H1 (cell line): ENCODE measurements around the gene MYBPC3. TPM values are rescaled to one million over a fixed set of nuclear protein-coding genes. Genes with fewer than 3 reads are reported as not detected.

Experiments
- CTCF ChIA-PET: fragments of 300-600 bp; sonication (Branson Sonifier 250); formaldehyde crosslinking; loops from one replicate; lab custom pipeline; 2021; ENCODE audit not compliant: partially characterized antibody; lab: Charles Lee
- POLR2A ChIA-PET: fragments of 300-600 bp; sonication (Branson Sonifier 250); formaldehyde crosslinking; loops from one replicate; lab custom pipeline; 2021; ENCODE audit warnings: inconsistent platforms; ENCODE audit not compliant: partially characterized antibody; lab: Charles Lee
- DNase-seq, 2 experiments: peaks; one replicate each; pipeline versions ENCODE4 v3.0.0 to v3.0.0-alpha.2; 2010 to 2022; ENCODE audit warnings: low spot score in 2 of 2, low read depth in 1 of 2, mixed read lengths in 1 of 2
- FAIRE-seq: peaks from 2 replicates; lab custom pipeline; 2011; peaks lifted over from hg19 to GRCh38; lab: Jason Lieb, UNC
- H2AFZ ChIP-seq: 2 replicates; pipeline ENCODE4 v1.8.1; 2012; ENCODE audit warnings: low read length, inconsistent platforms
- H2AK5ac ChIP-seq: 2 replicates; pipeline ENCODE4 v1.6.1; 2013; ENCODE audit warnings: low read depth, low read length
- H2BK120ac ChIP-seq: replicated peaks from 2 replicates; pipeline ENCODE3; 2013; ENCODE audit warnings: low read depth, low read length, inconsistent platforms
- H2BK12ac ChIP-seq: 2 replicates; pipeline ENCODE4 v1.6.1; 2013; ENCODE audit warnings: low read depth, low read length
- H2BK15ac ChIP-seq: 2 replicates; pipeline ENCODE4 v1.6.1; 2013; ENCODE audit warnings: low read length
- H2BK20ac ChIP-seq: 2 replicates; pipeline ENCODE4 v1.6.1; 2013; ENCODE audit warnings: low read length
- H2BK5ac ChIP-seq: 2 replicates; pipeline ENCODE4 v1.6.1; 2013; ENCODE audit warnings: low read depth, low read length
- H3K14ac ChIP-seq: 2 replicates; pipeline ENCODE4 v1.6.1; 2013; ENCODE audit warnings: inconsistent platforms; ENCODE audit not compliant: insufficient read length
- H3K18ac ChIP-seq: 2 replicates; pipeline ENCODE4 v1.6.1; 2013; ENCODE audit warnings: low read length; ENCODE audit errors: extremely low read depth
- H3K23ac ChIP-seq: 2 replicates; pipeline ENCODE4 v1.6.1; 2013; ENCODE audit warnings: inconsistent platforms; ENCODE audit not compliant: insufficient read length
- H3K23me2 ChIP-seq: 2 replicates; pipeline ENCODE4 v1.6.1; 2013; ENCODE audit warnings: low read depth, low read length
- H3K27ac ChIP-seq: 2 replicates; pipeline ENCODE4 v1.6.1; 2011; ENCODE audit warnings: low read depth, low read length, inconsistent platforms
- H3K27me3 ChIP-seq, 4 experiments: replicated peaks in 1 of 4; 1 replicate in 1 of 4; 2 replicates in 3 of 4; pipeline versions ENCODE4 v1.6.1 to v1.8.1; 2011 to 2013; ENCODE audit warnings: low read length in 3 of 4, mild to moderate bottlenecking in 3 of 4, inconsistent platforms in 2 of 4, mixed read lengths in 2 of 4, moderate library complexity in 1 of 4; ENCODE audit not compliant: control insufficient read depth in 3 of 4, insufficient read depth in 3 of 4; ENCODE audit errors: extremely low read depth in 1 of 4
- H3K36me3 ChIP-seq, 4 experiments: 2 replicates each; pipeline versions ENCODE4 v1.6.1 to v1.8.1; 2011 to 2013; ENCODE audit warnings: mild to moderate bottlenecking in 4 of 4, low read length in 3 of 4, moderate library complexity in 2 of 4, control low read depth in 1 of 4, inconsistent platforms in 1 of 4; ENCODE audit not compliant: insufficient read depth in 4 of 4, control insufficient read depth in 2 of 4
- H3K4ac ChIP-seq: replicated peaks from 2 replicates; pipeline ENCODE3; 2013; ENCODE audit warnings: low read length, low read depth, mixed read lengths, inconsistent platforms; ENCODE audit not compliant: insufficient read length
- H3K4me1 ChIP-seq, 4 experiments: replicated peaks in 1 of 4; 1 replicate in 1 of 4; 2 replicates in 3 of 4; pipeline versions ENCODE4 v1.6.1 to v1.8.1; 2011 to 2013; ENCODE audit warnings: low read length in 3 of 4, inconsistent platforms in 2 of 4, mixed read lengths in 1 of 4; ENCODE audit not compliant: insufficient read depth in 4 of 4, control insufficient read depth in 3 of 4
- H3K4me2 ChIP-seq, 2 experiments: 2 replicates each; pipeline versions ENCODE4 v1.6.1 to v1.8.1; 2011 to 2013; ENCODE audit warnings: low read depth in 2 of 2, low read length in 2 of 2, control low read depth in 1 of 2, inconsistent platforms in 1 of 2, mild to moderate bottlenecking in 1 of 2; ENCODE audit not compliant: insufficient read depth in 1 of 2
- H3K4me3 ChIP-seq, 4 experiments: fragments of 200-600, 300-600 bp in 1 of 4; sonication (generic), shearing (Covaris generic), sonication (Bioruptor Twin) in 1 of 4; 2 replicates each; pipeline versions ENCODE4 v1.5.1 to v1.8.1; 2011 to 2016; ENCODE audit warnings: low read length in 4 of 4, low read depth in 3 of 4, control low read depth in 2 of 4, inconsistent platforms in 2 of 4, mild to moderate bottlenecking in 2 of 4, mixed read lengths in 1 of 4, moderate library complexity in 1 of 4; ENCODE audit not compliant: insufficient read depth in 2 of 4; ENCODE audit errors: extremely low read depth in 1 of 4
- H3K56ac ChIP-seq: replicated peaks from 2 replicates; pipeline ENCODE3; 2013; ENCODE audit warnings: low read depth, mild to moderate bottlenecking, mixed read lengths, low read length, inconsistent platforms; ENCODE audit not compliant: insufficient read length
- H3K79me1 ChIP-seq: 2 replicates; pipeline ENCODE4 v1.6.1; 2013; ENCODE audit warnings: low read depth, low read length, control low read depth
- H3K79me2 ChIP-seq, 2 experiments: 2 replicates each; pipeline versions ENCODE4 v1.6.1 to v1.8.1; 2012 to 2013; ENCODE audit warnings: low read length in 2 of 2, mild to moderate bottlenecking in 2 of 2, inconsistent platforms in 1 of 2; ENCODE audit not compliant: insufficient read depth in 2 of 2, control insufficient read depth in 1 of 2
- H3K9ac ChIP-seq, 4 experiments: replicated peaks in 1 of 4; 1 replicate in 1 of 4; 2 replicates in 3 of 4; pipeline versions ENCODE4 v1.6.1 to v1.8.1; 2011 to 2013; ENCODE audit warnings: low read depth in 3 of 4, low read length in 3 of 4, control low read depth in 2 of 4, mild to moderate bottlenecking in 2 of 4, moderate library complexity in 2 of 4, inconsistent platforms in 1 of 4; ENCODE audit errors: extremely low read depth in 1 of 4
- H3K9me3 ChIP-seq, 2 experiments: 2 replicates each; pipeline versions ENCODE4 v1.6.1 to v1.8.1; 2012 to 2013; ENCODE audit warnings: mild to moderate bottlenecking in 2 of 2, moderate library complexity in 2 of 2, control low read depth in 1 of 2, inconsistent platforms in 1 of 2, low read depth in 1 of 2, low read length in 1 of 2, mixed read lengths in 1 of 2; ENCODE audit not compliant: insufficient read depth in 2 of 2
- H4K20me1 ChIP-seq, 2 experiments: replicated peaks in 1 of 2; 2 replicates each; pipeline versions ENCODE3 to v1.8.1; 2011 to 2013; ENCODE audit warnings: inconsistent platforms in 2 of 2, low read length in 2 of 2, mild to moderate bottlenecking in 1 of 2; ENCODE audit not compliant: insufficient read depth in 2 of 2, control insufficient read depth in 1 of 2
- H4K5ac ChIP-seq: 2 replicates; pipeline ENCODE4 v1.6.1; 2013; ENCODE audit warnings: low read length, low read depth, mixed read lengths, inconsistent platforms; ENCODE audit not compliant: insufficient read length
- H4K8ac ChIP-seq: 2 replicates; pipeline ENCODE4 v1.8.0; 2013; ENCODE audit warnings: mild to moderate bottlenecking, moderate library complexity, low read length, inconsistent platforms; ENCODE audit not compliant: insufficient read depth; ENCODE audit errors: extremely low read depth
- H4K91ac ChIP-seq: replicated peaks from 2 replicates; pipeline ENCODE3; 2013; ENCODE audit warnings: low read length, mixed read lengths, inconsistent platforms; ENCODE audit not compliant: insufficient read length
- BRCA1 ChIP-seq: IDR thresholded peaks from 2 replicates; pipeline ENCODE4 v1.6.1; 2012; ENCODE audit warnings: low read depth, low read length, improper control_type of control experiment
- NRF1 ChIP-seq: IDR thresholded peaks from 2 replicates; pipeline ENCODE4 v1.6.1; 2011; ENCODE audit warnings: mild to moderate bottlenecking, low read depth, low read length, improper control_type of control experiment
- POLR2AphosphoS5 ChIP-seq: IDR thresholded peaks from 2 replicates; pipeline ENCODE4 v1.6.1; 2011; ENCODE audit warnings: low read depth, low read length
- RNF2 ChIP-seq: fragments of 200-900, 300-1000 bp; sonication (generic); IDR thresholded peaks from 2 replicates; pipeline ENCODE4 v1.7.1; 2016; ENCODE audit warnings: borderline replicate concordance, low read depth, mild to moderate bottlenecking, antibody characterized with exemption, low read length; ENCODE audit not compliant: poor library complexity, severe bottlenecking; ENCODE audit errors: missing control alignments
- SP1 ChIP-seq: IDR thresholded peaks from 2 replicates; pipeline ENCODE4 v1.6.1; 2011; ENCODE audit warnings: low read depth, low read length
- SP2 ChIP-seq: IDR thresholded peaks from 2 replicates; pipeline ENCODE4 v1.6.1; 2012; ENCODE audit warnings: mild to moderate bottlenecking, low read length, inconsistent platforms
- TEAD4 ChIP-seq: IDR thresholded peaks from 2 replicates; pipeline ENCODE4 v1.6.1; 2012; ENCODE audit warnings: low read depth, low read length, inconsistent platforms, mixed read lengths
- WGBS, 2 experiments: shearing (Covaris generic) in 1 of 2; methylation state at CpG; one replicate each; pipeline versions ENCODE4 v1.1.6 to v1.1.7; 2013 to 2015; ENCODE audit warnings: low lambda C conversion rate in 2 of 2, mixed read lengths in 2 of 2, inconsistent platforms in 1 of 2, low coverage in 1 of 2, missing lambda C conversion rate in 1 of 2; ENCODE audit not compliant: insufficient replicate concordance in 2 of 2, insufficient coverage in 1 of 2, insufficient read length in 1 of 2; ENCODE audit errors: extremely low coverage in 1 of 2, missing lambda C conversion rate in 1 of 2; 5-methylcytosine and 5-hydroxymethylcytosine counted together
- polyA plus RNA-seq, 7 experiments: library from polyadenylated mRNA; depleted of rRNA in 3 of 7; stranded (reverse) in 5 of 7; unstranded in 2 of 7; fragments of >200 nt in 5 of 7; fragments of 200-250 nt in 2 of 7; gene quantifications; 1 replicate in 5 of 7; 2 replicates in 1 of 7; 4 replicates in 1 of 7; pipeline versions ENCODE4 v1.2.1 to v1.2.3, GENCODE V29; 2011 to 2013; ENCODE audit warnings: missing spikeins in 2 of 7, mixed read lengths in 2 of 7
- total RNA-seq: library from RNA; stranded (reverse); fragmentation: NEBNext Ultra II Directional; extraction: Animal tissue kit (Norgen Biotek cat#: 25700); gene quantifications from 2 replicates; pipeline ENCODE4 v1.2.1, GENCODE V29; 2021
- TF ChIP-seq, protein P1 (sequence below): IDR thresholded peaks from 2 replicates; pipeline ENCODE4 v1.6.1; 2012; ENCODE audit warnings: low read length, inconsistent platforms

Gene MYBPC3
- total and polyA plus RNA-seq, 2 of the 8 experiments (the other 6 are each of a cell fraction or from before 2014, with no cell fraction given): 0.05 TPM; not detected in 1

DNA sequence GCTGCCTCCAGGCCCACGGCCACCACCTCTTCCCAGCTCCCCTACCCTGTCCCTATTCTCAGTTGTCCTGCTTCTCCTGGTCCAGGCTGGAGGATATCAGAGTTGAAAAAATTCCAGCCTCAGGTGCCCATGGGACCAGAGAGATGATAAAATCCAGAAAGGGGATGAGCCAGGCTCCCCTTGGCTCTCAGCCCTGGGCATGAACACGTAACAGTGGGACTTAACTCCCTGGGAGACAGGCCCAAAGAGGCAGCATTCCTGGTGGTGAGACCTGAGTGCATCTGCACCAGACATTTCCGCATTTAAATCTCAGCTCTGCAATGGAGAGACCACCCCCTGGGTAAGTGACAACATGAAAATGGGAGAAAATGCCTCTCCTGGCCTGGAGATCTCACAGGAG lies 45.5 kb upstream of the MYBPC3 start:
- Histone ChIP-seq H3K27me3 (no peaks in the 10 kb centered on the region), H3K4me1 (peaks cover 7 to 17% (median 9%) of the 10 kb centered on the region in 4 experiments), H3K23ac (no peak overlapping the region), H3K79me1 (no peaks in the 10 kb centered on the region), H2AFZ (no peak overlapping the region), H3K23me2 (peaks cover 6% of the 10 kb centered on the region; the same call in 1 of the 2 replicates), H3K4ac (no peak overlapping the region), H2AK5ac (no peak overlapping the region), H3K14ac (no peak overlapping the region), H4K20me1 (no peaks in the 10 kb centered on the region), H3K27ac (no peak overlapping the region), H4K8ac (no peak overlapping the region; the same call in 1 of the 2 replicates), H2BK5ac (no peak overlapping the region; the same call in 1 of the 2 replicates), H2BK20ac (no peak overlapping the region), H2BK12ac (no peak overlapping the region), H3K4me3 (no peak overlapping the region), H3K9me3 (no peaks in the 10 kb centered on the region), H2BK15ac (0 out of 2 replicates have a peak overlapping the region, but pooled peaks have one; percentile 23), H2BK120ac (no peak overlapping the region), H4K5ac (no peak overlapping the region), H3K36me3 (no peaks in the 10 kb centered on the region), H3K9ac (no peak overlapping the region), H4K91ac (no peak overlapping the region), H3K56ac (no peak overlapping the region), H3K4me2 (no peak overlapping the region; a peak in 2 of 4 replicates), H3K18ac (no peak overlapping the region; the same call in 1 of the 2 replicates), H3K79me2 (no peaks in the 10 kb centered on the region)
- FAIRE-seq (no peak), DNase-seq (no peak)
- WGBS, 2 experiments: 91% methylated on average over 3 of the region's 3 CpGs; no CpG with 5 or more reads in 1 of the 2 experiments
- ChIA-PET POLR2A (interaction anchor here (0.6 to 3.5 kb wide), 5 partner anchors 8 to 648 kb away, joined by 3 to 29 read pairs (median 7); partner anchors contain the start of gene SLC39A13), CTCF (interaction anchor here (0.5 to 3.2 kb wide), 8 partner anchors 9 to 596 kb away, joined by 3 to 13 read pairs (median 4); no protein-coding TSS in a partner anchor)
- TF ChIP-seq SP2: no peak
- no peak for TF ChIP-seq NRF1
- TF ChIP-seq SP1: no peak
- TF ChIP-seq TEAD4: no peak
- TF ChIP-seq, protein P1, sequence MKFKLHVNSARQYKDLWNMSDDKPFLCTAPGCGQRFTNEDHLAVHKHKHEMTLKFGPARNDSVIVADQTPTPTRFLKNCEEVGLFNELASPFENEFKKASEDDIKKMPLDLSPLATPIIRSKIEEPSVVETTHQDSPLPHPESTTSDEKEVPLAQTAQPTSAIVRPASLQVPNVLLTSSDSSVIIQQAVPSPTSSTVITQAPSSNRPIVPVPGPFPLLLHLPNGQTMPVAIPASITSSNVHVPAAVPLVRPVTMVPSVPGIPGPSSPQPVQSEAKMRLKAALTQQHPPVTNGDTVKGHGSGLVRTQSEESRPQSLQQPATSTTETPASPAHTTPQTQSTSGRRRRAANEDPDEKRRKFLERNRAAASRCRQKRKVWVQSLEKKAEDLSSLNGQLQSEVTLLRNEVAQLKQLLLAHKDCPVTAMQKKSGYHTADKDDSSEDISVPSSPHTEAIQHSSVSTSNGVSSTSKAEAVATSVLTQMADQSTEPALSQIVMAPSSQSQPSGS: no peak
- no peak for TF ChIP-seq RNF2
- no peak for TF ChIP-seq BRCA1
- no peak for TF ChIP-seq POLR2AphosphoS5
